ENCODE data around the gene EMSY.
"Not testable (repeated sequence)": the region's sequence is repeated elsewhere in the genome, so short reads cannot be mapped to it uniquely, and the experiment has no call there.

EMSY gene

GRCh38 chr11:76577226-76577920 is 132.6 kb downstream of the EMSY start:
- DNase-seq: no peak

GRCh38 chr11:76577921-76578653 is 133.3 kb downstream of the EMSY start:
- no peak for DNase-seq

GRCh38 chr11:76578654-76579055 is 133.8 kb downstream of the EMSY start:
- DNase-seq: no peak

- DNase-seq: no peak
These were observed 134.4 kb downstream of the EMSY start for GRCh38 chr11:76579056-76579751.

- no peak for DNase-seq
These were observed 134.9 kb downstream of the EMSY start for GRCh38 chr11:76579752-76580151.

- DNase-seq: not testable (repeated sequence)
These were observed 137.7 kb downstream of the EMSY start for GRCh38 chr11:76582471-76582870.

GRCh38 chr11:76587820-76588454 is 143.1 kb downstream of the EMSY start:
- no peak for DNase-seq

GRCh38 chr11:76588455-76589325 is 143.9 kb downstream of the EMSY start:
- no peak for DNase-seq

- DNase-seq: no peak
These were observed 144.7 kb downstream of the EMSY start for GRCh38 chr11:76589477-76589876.

GRCh38 chr11:76589964-76590950 is 145.4 kb downstream of the EMSY start:
- DNase-seq: no peak

GRCh38 chr11:76591416-76591815 is 146.6 kb downstream of the EMSY start:
- DNase-seq: no peak

GRCh38 chr11:76592025-76592914 is 147.5 kb downstream of the EMSY start:
- no peak for DNase-seq

GRCh38 chr11:76592961-76593360 is 148.1 kb downstream of the EMSY start:
- no peak for DNase-seq

GRCh38 chr11:76595091-76595490 is 150.3 kb downstream of the EMSY start:
- not testable (repeated sequence) for DNase-seq

GRCh38 chr11:76596652-76597051 is 151.8 kb downstream of the EMSY start:
- no peak for DNase-seq

GRCh38 chr11:76597533-76598425 is 153.0 kb downstream of the EMSY start:
- no peak for DNase-seq

GRCh38 chr11:76598426-76598839 is 153.6 kb downstream of the EMSY start:
- DNase-seq: no peak

- DNase-seq: no peak
These were observed 154.5 kb downstream of the EMSY start for GRCh38 chr11:76599041-76600013.
